Liver (tissue), 9 donors: ENCODE results near the gene LCN6. TPM values are rescaled to one million over a fixed set of nuclear protein-coding genes. Genes with fewer than 3 reads are reported as not detected.
"Not testable (repeated sequence)": the region's sequence is repeated elsewhere in the genome, so short reads cannot be mapped to it uniquely, and the experiment has no call there.

Experiments
- DNase-seq: peaks from one replicate; pipeline ENCODE4 v3.0.0-alpha.2; 2017; ENCODE audit warnings: low spot score
- H3K27ac ChIP-seq, 2 donors: one replicate each; pipeline ENCODE4 v1.7.0; 2013; ENCODE audit warnings: inconsistent platforms in 2 of 2, low read length in 2 of 2, control low read depth in 1 of 2, low read depth in 1 of 2, mild to moderate bottlenecking in 1 of 2
- H3K27me3 ChIP-seq, 4 donors: one replicate each; pipeline versions ENCODE4 v1.6.1 to v1.7.0; 2013; ENCODE audit warnings: low read length in 3 of 4, inconsistent platforms in 1 of 4, mild to moderate bottlenecking in 1 of 4, moderate library complexity in 1 of 4; ENCODE audit not compliant: control insufficient read depth in 4 of 4, insufficient read depth in 4 of 4
- H3K36me3 ChIP-seq, 4 donors: one replicate each; pipeline versions ENCODE4 v1.6.1 to v1.7.0; 2013; ENCODE audit warnings: low read length in 3 of 4, mild to moderate bottlenecking in 3 of 4, low read depth in 1 of 4, moderate library complexity in 1 of 4; ENCODE audit not compliant: control insufficient read depth in 4 of 4, insufficient read depth in 3 of 4
- H3K4me1 ChIP-seq, 4 donors: one replicate each; pipeline versions ENCODE4 v1.6.1 to v1.7.0; 2013; ENCODE audit warnings: low read length in 3 of 4, mild to moderate bottlenecking in 3 of 4, moderate library complexity in 1 of 4; ENCODE audit not compliant: control insufficient read depth in 4 of 4, insufficient read depth in 4 of 4
- H3K4me3 ChIP-seq, 3 donors: one replicate each; pipeline versions ENCODE4 v1.6.1 to v1.7.0; 2013; ENCODE audit warnings: low read length in 3 of 3, control low read depth in 1 of 3, low read depth in 1 of 3, mild to moderate bottlenecking in 1 of 3
- H3K9ac ChIP-seq, 2 donors: one replicate each; pipeline ENCODE4 v1.7.0; 2013; ENCODE audit warnings: low read length in 2 of 2, mild to moderate bottlenecking in 2 of 2, moderate library complexity in 2 of 2, control low read depth in 1 of 2, low read depth in 1 of 2
- H3K9me3 ChIP-seq, 4 donors: one replicate each; pipeline versions ENCODE4 v1.6.1 to v1.7.0; 2013; ENCODE audit warnings: low read length in 3 of 4; ENCODE audit not compliant: control insufficient read depth in 4 of 4
- EGR1 ChIP-seq, 2 donors: IDR thresholded peaks; 2 replicates each; pipeline ENCODE4 v1.6.1; 2016 to 2018; ENCODE audit warnings: antibody characterized with exemption in 2 of 2, low read depth in 2 of 2
- FOXA1 ChIP-seq: IDR thresholded peaks from 2 replicates; pipeline ENCODE4 v1.6.1; 2016; ENCODE audit warnings: antibody characterized with exemption
- FOXA2 ChIP-seq: IDR thresholded peaks from 2 replicates; pipeline ENCODE4 v1.6.1; 2016; ENCODE audit warnings: antibody characterized with exemption
- GABPA ChIP-seq, 2 donors: IDR thresholded peaks in 1 of 2; conservative IDR thresholded peaks in 1 of 2; 2 replicates each; pipeline ENCODE4 v1.6.1; 2016; ENCODE audit warnings: antibody characterized with exemption in 2 of 2, mild to moderate bottlenecking in 1 of 2, moderate library complexity in 1 of 2
- HNF4A ChIP-seq, 2 donors: conservative IDR thresholded peaks; 2 replicates each; pipeline ENCODE4 v1.6.1; 2016; ENCODE audit warnings: antibody characterized with exemption in 2 of 2, mild to moderate bottlenecking in 2 of 2
- HNF4G ChIP-seq: IDR thresholded peaks from 2 replicates; pipeline ENCODE4 v1.6.1; 2016; ENCODE audit warnings: antibody characterized with exemption
- JUND ChIP-seq, 2 donors: IDR thresholded peaks; 2 replicates each; pipeline ENCODE4 v1.6.1; 2016; ENCODE audit warnings: antibody characterized with exemption in 2 of 2
- NR2F2 ChIP-seq: IDR thresholded peaks from 2 replicates; pipeline ENCODE4 v1.6.1; 2016; ENCODE audit warnings: antibody characterized with exemption
- RAD21 ChIP-seq, 2 donors: IDR thresholded peaks; 2 replicates each; pipeline ENCODE4 v1.6.1; 2016; ENCODE audit warnings: antibody characterized with exemption in 2 of 2, mild to moderate bottlenecking in 2 of 2
- RXRA ChIP-seq, 2 donors: IDR thresholded peaks; 2 replicates each; pipeline ENCODE4 v1.6.1; 2017 to 2018; ENCODE audit warnings: antibody characterized with exemption in 2 of 2, mild to moderate bottlenecking in 1 of 2
- SP1 ChIP-seq: IDR thresholded peaks from 2 replicates; pipeline ENCODE4 v1.6.1; 2018; ENCODE audit warnings: antibody characterized with exemption, mild to moderate bottlenecking
- TAF1 ChIP-seq: conservative IDR thresholded peaks from 2 replicates; pipeline ENCODE4 v1.6.1; 2016; ENCODE audit warnings: antibody characterized with exemption, mild to moderate bottlenecking
- WGBS: extraction: QIAGEN DNeasy Blood & Tissue Kit; methylation state at CpG from one replicate; pipeline ENCODE4 v1.1.7; 2013; 5-methylcytosine and 5-hydroxymethylcytosine counted together
- polyA plus RNA-seq, 2 donors: library from polyadenylated mRNA; stranded (reverse) in 1 of 2; unstranded in 1 of 2; fragments of 200-250 nt in 1 of 2; fragments of >200 nt in 1 of 2; fragmentation: Nextera tagmentation in 1 of 2; extraction: Ambion mirVana in 1 of 2; gene quantifications; one replicate each; pipeline versions ENCODE4 v1.2.1 to v1.2.3, GENCODE V29; 2013 to 2015
- total RNA-seq, 2 donors: library from RNA; depleted of rRNA; stranded (reverse); fragments of >200 nt; gene quantifications; one replicate each; pipeline ENCODE4 v1.2.3, GENCODE V29; 2014
- TF ChIP-seq, protein P1 (sequence below): IDR thresholded peaks from 2 replicates; pipeline ENCODE4 v1.6.1; 2016; ENCODE audit warnings: antibody characterized with exemption
- TF ChIP-seq, protein P2 (sequence below): fragments of 150-350 bp; IDR thresholded peaks from 2 replicates; pipeline ENCODE4 v1.5.1; 2017; ENCODE audit warnings: improper control_type of control experiment, low read depth, low read length; ENCODE audit not compliant: missing input control
- TF ChIP-seq, protein P3 (sequence below): IDR thresholded peaks from 2 replicates; pipeline ENCODE4 v1.6.1; 2016; ENCODE audit warnings: antibody characterized with exemption
- TF ChIP-seq, protein P4 (sequence below): IDR thresholded peaks from 2 replicates; pipeline ENCODE4 v1.6.1; 2016; ENCODE audit warnings: antibody characterized with exemption, mild to moderate bottlenecking
- TF ChIP-seq, protein P5 (sequence below): IDR thresholded peaks from 2 replicates; pipeline ENCODE4 v1.6.1; 2016; ENCODE audit warnings: antibody characterized with exemption
- donor health status: healthy.
- donor health status: healthy.
- donor health status: healthy.
- donor health status: healthy.
- donor health status: healthy.

The LCN6 gene
- total and polyA plus RNA-seq, 4 donors, result 0.14 to 0.32 TPM; not detected in 2

DNA sequence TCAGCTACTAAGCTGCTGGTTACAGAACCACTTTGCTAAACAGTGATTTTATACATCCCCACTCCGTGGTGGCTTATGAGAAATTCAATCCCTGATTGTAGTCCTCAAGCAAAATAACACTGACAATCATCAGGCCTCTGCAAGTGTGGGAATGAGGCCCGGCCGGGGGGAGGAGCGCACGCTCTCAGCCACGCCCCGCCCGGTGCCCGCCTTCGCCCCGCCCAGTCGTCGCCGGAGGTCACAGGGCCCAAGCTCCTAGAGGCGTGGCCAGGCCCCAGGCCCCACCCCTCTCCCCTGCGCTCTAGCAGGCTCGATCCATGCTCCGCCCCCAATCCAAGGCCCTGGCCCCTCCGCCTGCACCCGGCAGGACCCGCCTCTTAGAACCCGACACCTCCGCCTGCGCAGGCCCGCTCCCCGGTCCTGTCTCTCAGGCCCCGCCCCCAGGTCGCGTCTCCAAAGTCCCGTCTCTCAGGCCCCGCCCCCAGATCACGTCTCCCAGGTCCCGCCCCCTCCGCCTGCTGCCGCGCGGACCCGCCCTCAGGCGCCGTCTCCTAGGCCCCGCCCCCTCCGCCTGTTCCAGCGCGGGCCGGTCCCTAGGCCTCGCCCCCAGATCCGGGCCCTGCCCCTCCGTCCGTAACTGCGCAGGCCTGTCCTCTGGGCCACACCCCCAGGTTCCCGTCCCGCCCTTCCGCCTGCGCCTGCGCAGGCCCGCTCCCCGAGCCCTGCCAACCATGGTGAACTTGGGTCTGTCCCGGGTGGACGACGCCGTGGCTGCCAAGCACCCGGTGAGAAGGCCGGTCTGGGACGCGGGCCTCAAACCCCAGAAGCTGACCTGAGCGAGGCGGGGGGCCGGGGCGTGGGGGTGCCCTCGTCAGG lies 42.6 kb upstream of the LCN6 start, which contains the start of gene TMEM141 (continued):
- TF ChIP-seq, protein P1, sequence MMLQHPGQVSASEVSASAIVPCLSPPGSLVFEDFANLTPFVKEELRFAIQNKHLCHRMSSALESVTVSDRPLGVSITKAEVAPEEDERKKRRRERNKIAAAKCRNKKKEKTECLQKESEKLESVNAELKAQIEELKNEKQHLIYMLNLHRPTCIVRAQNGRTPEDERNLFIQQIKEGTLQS, result no peak
- TF ChIP-seq RAD21 (IDR thresholded peaks at IDR 0.05), result peak; percentile 21 to 22
- TF ChIP-seq FOXA1, result no peak
- TF ChIP-seq NR2F2, result no peak
- no peak for TF ChIP-seq RXRA (IDR thresholded peaks at IDR 0.05)

DNA sequence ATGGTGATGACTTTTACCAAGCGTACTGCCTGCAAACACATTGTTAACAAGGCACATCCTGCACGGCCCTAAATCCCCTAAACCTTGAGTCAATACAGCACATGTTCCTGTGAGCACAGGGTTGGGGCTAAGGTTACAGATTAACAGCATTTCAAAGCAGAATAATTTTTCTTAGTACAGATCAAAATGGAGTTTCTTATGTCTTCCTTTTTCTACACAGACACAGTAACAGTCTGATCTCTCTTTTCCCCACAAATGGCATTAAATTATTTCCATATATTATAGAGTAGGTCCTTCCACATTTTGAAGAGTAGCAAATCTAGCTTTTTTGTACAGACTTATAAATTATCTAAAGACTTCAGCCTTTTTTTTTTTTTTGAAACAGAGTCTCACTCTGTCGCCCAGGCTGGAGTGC lies 41.2 kb upstream of the LCN6 start:
- WGBS, result 44% methylated on average over 3 of the region's 3 CpGs
- Histone ChIP-seq H3K27ac (no peak overlapping the region), H3K9me3 (no peaks in the 10 kb centered on the region), H3K9ac (no peak overlapping the region), H3K4me3 (no peak overlapping the region), H3K27me3 (no peaks in the 10 kb centered on the region), H3K36me3 (peaks cover 0 to 2% (median under 1%) of the 10 kb centered on the region in 4 donors), H3K4me1 (peaks cover 6 to 59% (median 52%) of the 10 kb centered on the region in 4 donors)
- no peak for DNase-seq
- no peak for TF ChIP-seq HNF4A (conservative IDR thresholded peaks at IDR 0.05)
- TF ChIP-seq JUND (IDR thresholded peaks at IDR 0.05), result no peak
- TF ChIP-seq HNF4G, result no peak
- TF ChIP-seq, protein P2, sequence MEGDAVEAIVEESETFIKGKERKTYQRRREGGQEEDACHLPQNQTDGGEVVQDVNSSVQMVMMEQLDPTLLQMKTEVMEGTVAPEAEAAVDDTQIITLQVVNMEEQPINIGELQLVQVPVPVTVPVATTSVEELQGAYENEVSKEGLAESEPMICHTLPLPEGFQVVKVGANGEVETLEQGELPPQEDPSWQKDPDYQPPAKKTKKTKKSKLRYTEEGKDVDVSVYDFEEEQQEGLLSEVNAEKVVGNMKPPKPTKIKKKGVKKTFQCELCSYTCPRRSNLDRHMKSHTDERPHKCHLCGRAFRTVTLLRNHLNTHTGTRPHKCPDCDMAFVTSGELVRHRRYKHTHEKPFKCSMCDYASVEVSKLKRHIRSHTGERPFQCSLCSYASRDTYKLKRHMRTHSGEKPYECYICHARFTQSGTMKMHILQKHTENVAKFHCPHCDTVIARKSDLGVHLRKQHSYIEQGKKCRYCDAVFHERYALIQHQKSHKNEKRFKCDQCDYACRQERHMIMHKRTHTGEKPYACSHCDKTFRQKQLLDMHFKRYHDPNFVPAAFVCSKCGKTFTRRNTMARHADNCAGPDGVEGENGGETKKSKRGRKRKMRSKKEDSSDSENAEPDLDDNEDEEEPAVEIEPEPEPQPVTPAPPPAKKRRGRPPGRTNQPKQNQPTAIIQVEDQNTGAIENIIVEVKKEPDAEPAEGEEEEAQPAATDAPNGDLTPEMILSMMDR, result no peak
- TF ChIP-seq FOXA1, result no peak
- no peak for TF ChIP-seq SP1
- TF ChIP-seq, protein P3, sequence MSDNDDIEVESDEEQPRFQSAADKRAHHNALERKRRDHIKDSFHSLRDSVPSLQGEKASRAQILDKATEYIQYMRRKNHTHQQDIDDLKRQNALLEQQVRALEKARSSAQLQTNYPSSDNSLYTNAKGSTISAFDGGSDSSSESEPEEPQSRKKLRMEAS, result no peak
- TF ChIP-seq FOXA2, result no peak
- no peak for TF ChIP-seq TAF1
- TF ChIP-seq, protein P1, result no peak
- no peak for TF ChIP-seq NR2F2
- TF ChIP-seq, protein P4, sequence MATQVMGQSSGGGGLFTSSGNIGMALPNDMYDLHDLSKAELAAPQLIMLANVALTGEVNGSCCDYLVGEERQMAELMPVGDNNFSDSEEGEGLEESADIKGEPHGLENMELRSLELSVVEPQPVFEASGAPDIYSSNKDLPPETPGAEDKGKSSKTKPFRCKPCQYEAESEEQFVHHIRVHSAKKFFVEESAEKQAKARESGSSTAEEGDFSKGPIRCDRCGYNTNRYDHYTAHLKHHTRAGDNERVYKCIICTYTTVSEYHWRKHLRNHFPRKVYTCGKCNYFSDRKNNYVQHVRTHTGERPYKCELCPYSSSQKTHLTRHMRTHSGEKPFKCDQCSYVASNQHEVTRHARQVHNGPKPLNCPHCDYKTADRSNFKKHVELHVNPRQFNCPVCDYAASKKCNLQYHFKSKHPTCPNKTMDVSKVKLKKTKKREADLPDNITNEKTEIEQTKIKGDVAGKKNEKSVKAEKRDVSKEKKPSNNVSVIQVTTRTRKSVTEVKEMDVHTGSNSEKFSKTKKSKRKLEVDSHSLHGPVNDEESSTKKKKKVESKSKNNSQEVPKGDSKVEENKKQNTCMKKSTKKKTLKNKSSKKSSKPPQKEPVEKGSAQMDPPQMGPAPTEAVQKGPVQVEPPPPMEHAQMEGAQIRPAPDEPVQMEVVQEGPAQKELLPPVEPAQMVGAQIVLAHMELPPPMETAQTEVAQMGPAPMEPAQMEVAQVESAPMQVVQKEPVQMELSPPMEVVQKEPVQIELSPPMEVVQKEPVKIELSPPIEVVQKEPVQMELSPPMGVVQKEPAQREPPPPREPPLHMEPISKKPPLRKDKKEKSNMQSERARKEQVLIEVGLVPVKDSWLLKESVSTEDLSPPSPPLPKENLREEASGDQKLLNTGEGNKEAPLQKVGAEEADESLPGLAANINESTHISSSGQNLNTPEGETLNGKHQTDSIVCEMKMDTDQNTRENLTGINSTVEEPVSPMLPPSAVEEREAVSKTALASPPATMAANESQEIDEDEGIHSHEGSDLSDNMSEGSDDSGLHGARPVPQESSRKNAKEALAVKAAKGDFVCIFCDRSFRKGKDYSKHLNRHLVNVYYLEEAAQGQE, result no peak
- TF ChIP-seq, protein P5, sequence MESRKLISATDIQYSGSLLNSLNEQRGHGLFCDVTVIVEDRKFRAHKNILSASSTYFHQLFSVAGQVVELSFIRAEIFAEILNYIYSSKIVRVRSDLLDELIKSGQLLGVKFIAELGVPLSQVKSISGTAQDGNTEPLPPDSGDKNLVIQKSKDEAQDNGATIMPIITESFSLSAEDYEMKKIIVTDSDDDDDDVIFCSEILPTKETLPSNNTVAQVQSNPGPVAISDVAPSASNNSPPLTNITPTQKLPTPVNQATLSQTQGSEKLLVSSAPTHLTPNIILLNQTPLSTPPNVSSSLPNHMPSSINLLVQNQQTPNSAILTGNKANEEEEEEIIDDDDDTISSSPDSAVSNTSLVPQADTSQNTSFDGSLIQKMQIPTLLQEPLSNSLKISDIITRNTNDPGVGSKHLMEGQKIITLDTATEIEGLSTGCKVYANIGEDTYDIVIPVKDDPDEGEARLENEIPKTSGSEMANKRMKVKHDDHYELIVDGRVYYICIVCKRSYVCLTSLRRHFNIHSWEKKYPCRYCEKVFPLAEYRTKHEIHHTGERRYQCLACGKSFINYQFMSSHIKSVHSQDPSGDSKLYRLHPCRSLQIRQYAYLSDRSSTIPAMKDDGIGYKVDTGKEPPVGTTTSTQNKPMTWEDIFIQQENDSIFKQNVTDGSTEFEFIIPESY, result no peak
- no peak for TF ChIP-seq EGR1 (IDR thresholded peaks at IDR 0.05; ENCODE audit: low read depth in 2 of 2)
- no peak for TF ChIP-seq RXRA (IDR thresholded peaks at IDR 0.05)
- no peak for TF ChIP-seq GABPA (IDR thresholded peaks at IDR 0.05 in 1 of 2, conservative IDR thresholded peaks at IDR 0.05 in 1 of 2)

DNA sequence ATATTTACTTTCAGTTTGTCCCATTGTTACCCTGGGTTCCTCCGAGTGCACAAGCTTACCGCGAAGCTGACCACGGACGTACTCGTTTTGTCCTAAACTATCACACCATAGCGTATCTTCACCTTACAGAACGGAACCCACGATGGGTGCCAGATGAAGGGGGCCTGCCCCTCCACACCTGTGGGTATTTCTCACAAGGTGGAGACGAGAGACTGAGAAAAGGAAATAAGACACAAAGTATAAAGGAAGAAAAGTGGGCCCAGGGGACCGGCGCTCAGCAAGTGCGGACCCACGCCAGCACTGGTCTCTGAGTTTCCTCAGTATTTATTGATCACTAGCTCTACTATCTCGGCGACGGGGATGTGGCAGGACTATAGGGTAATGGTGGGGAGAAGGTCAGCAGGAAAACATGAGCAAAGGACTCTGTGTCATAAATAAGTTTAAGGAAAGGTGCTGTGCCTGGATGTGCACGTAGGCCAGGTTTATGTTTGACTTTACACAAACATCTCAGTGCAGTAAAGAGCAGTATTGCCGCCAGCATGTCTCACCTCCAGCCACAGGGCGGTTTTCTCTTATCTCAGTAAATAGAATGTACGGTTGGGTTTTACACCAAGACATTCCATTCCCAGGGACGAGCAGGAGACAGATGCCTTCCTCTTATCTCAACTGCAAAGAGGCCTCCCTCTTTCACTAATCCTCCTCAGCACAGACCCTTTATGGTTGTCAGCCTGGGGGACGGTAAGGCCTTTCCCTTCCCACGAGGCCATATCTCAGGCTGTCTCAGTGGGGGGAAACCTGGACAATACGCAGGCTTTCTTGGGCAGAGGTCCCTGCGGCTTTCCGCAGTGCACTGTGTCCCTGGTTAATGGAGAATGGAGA lies 40.6 kb upstream of the LCN6 start:
- H3K4me1 ChIP-seq, result peaks cover 6 to 59% (median 52%) of the 10 kb centered on the region in 4 donors
- H3K9me3 ChIP-seq, H3K4me3 ChIP-seq, H3K27me3 ChIP-seq, DNase-seq, H3K27ac ChIP-seq, H3K36me3 ChIP-seq: not testable (repeated sequence)
- H3K9ac ChIP-seq, result peak overlapping the region in 1 of 2 donors; percentile 19
- 45% methylated on average over 27 of the region's 27 CpGs for WGBS
